Nephron progenitor cell (in vitro differentiated cells): ENCODE measurements around the gene OXCT1.
"Not testable (repeated sequence)": the region's sequence is repeated elsewhere in the genome, so short reads cannot be mapped to it uniquely, and the experiment has no call there.

Source experiments
- DNase-seq: peaks from one replicate; pipeline ENCODE4 v3.0.0; 2021
- H3K27ac Mint-ChIP-seq: 2 replicates; pipeline ENCODE4 v1.8.0; 2021; ENCODE audit warnings: mild to moderate bottlenecking, moderate library complexity, mixed read lengths
- H3K27me3 Mint-ChIP-seq: 2 replicates; pipeline ENCODE4 v1.8.0; 2021; ENCODE audit warnings: mild to moderate bottlenecking, low read depth, mixed read lengths; ENCODE audit not compliant: poor library complexity
- H3K36me3 Mint-ChIP-seq: 2 replicates; pipeline ENCODE4 v1.8.0; 2021; ENCODE audit warnings: low read depth, mixed read lengths
- H3K4me1 Mint-ChIP-seq: 2 replicates; pipeline ENCODE4 v1.8.0; 2021; ENCODE audit warnings: mixed read lengths
- H3K4me3 Mint-ChIP-seq: 2 replicates; pipeline ENCODE4 v1.8.0; 2021; ENCODE audit warnings: mild to moderate bottlenecking, moderate library complexity, mixed read lengths
- H3K9me3 Mint-ChIP-seq: 2 replicates; pipeline ENCODE4 v1.8.0; 2021; ENCODE audit warnings: mild to moderate bottlenecking, moderate library complexity, mixed read lengths
- TF ChIP-seq, protein P1 (sequence below): fragments of 200-600 bp; sonication (generic); IDR thresholded peaks from 2 replicates; pipeline ENCODE4 v1.5.0; 2021; ENCODE audit warnings: antibody characterized with exemption

OXCT1 gene

GRCh38 chr5:41722359-41722950 is 147.8 kb downstream of the OXCT1 start:
- Mint-ChIP-seq H3K4me1 (peaks cover 11% of the 10 kb centered on the region), H3K27me3 (no peaks in the 10 kb centered on the region), H3K27ac (no peak overlapping the region), H3K4me3 (no peak overlapping the region), H3K36me3 (no peaks in the 10 kb centered on the region), H3K9me3 (no peaks in the 10 kb centered on the region)
- TF ChIP-seq, protein P1, sequence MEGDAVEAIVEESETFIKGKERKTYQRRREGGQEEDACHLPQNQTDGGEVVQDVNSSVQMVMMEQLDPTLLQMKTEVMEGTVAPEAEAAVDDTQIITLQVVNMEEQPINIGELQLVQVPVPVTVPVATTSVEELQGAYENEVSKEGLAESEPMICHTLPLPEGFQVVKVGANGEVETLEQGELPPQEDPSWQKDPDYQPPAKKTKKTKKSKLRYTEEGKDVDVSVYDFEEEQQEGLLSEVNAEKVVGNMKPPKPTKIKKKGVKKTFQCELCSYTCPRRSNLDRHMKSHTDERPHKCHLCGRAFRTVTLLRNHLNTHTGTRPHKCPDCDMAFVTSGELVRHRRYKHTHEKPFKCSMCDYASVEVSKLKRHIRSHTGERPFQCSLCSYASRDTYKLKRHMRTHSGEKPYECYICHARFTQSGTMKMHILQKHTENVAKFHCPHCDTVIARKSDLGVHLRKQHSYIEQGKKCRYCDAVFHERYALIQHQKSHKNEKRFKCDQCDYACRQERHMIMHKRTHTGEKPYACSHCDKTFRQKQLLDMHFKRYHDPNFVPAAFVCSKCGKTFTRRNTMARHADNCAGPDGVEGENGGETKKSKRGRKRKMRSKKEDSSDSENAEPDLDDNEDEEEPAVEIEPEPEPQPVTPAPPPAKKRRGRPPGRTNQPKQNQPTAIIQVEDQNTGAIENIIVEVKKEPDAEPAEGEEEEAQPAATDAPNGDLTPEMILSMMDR = no peak
- no peak for DNase-seq

DNA sequence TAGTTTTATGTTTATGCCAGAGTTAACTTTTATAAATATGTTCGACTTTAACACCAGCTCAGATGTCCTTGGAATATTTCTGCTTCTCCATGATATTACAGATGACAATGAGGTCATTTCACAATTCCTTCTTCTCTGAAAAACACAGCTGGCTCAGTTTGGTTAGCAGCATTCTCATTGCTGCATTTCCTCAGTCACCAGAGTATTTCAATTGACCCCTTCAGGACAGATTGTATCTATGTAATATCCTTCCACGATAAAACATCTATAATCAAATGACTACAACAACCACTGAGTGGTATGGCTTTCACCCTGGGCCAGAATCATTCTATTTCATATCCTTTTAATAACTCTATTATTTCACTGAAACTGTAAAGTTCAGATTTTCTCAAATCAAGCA is 148.7 kb downstream of the OXCT1 start:
- H3K27me3 Mint-ChIP-seq = peaks cover 3% of the 10 kb centered on the region
- H3K27ac Mint-ChIP-seq = no peak overlapping the region
- no peaks in the 10 kb centered on the region for H3K36me3 Mint-ChIP-seq
- TF ChIP-seq, protein P1 = no peak
- H3K4me3 Mint-ChIP-seq = no peak overlapping the region
- peaks cover 11% of the 10 kb centered on the region for H3K4me1 Mint-ChIP-seq
- DNase-seq = no peak
- peaks cover 7% of the 10 kb centered on the region for H3K9me3 Mint-ChIP-seq

DNA sequence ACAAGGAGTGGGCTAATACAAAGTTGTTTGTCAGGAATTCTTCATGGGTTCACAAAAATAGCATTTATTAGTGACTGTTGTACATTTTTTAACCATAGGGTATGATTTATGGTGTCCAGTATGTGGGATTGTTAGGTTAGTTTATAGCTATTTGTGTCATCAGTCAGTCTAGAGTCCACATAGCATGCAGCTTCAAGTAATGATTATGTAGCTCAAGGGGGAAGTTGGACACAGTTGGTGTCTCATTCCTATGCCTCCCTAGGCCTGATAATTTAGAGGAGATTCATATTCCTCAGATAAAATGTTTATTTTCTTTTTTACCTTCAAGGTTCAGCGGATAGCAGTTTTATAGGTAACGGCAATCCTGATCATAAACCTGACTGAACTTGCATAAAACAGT is 153.8 kb downstream of the OXCT1 start:
- Mint-ChIP-seq H3K4me3 (no peak overlapping the region), H3K27ac (no peak overlapping the region), H3K4me1 (no peaks in the 10 kb centered on the region), H3K27me3 (peaks cover 3% of the 10 kb centered on the region), H3K9me3 (peaks cover 30% of the 10 kb centered on the region), H3K36me3 (no peaks in the 10 kb centered on the region)
- TF ChIP-seq, protein P1 = no peak
- DNase-seq = no peak

- H3K9me3 Mint-ChIP-seq = peaks cover 30% of the 10 kb centered on the region
- not testable (repeated sequence) for H3K4me1 Mint-ChIP-seq, H3K36me3 Mint-ChIP-seq, DNase-seq, H3K27ac Mint-ChIP-seq, H3K27me3 Mint-ChIP-seq, H3K4me3 Mint-ChIP-seq
Observed at GRCh38 chr5:41714446-41714845, 155.8 kb downstream of the OXCT1 start.

- Mint-ChIP-seq H3K27me3 (peaks cover 5% of the 10 kb centered on the region), H3K9me3 (peaks cover 44% of the 10 kb centered on the region), H3K27ac (no peak overlapping the region), H3K36me3 (peaks cover 5% of the 10 kb centered on the region), H3K4me3 (no peak overlapping the region), H3K4me1 (no peaks in the 10 kb centered on the region)
- TF ChIP-seq, protein P1 = no peak
- no peak for DNase-seq
Observed at GRCh38 chr5:41708604-41708940, 161.7 kb downstream of the OXCT1 start.

- H3K4me3 Mint-ChIP-seq = no peak overlapping the region
- TF ChIP-seq, protein P1 = peak; percentile 19
- H3K27me3 Mint-ChIP-seq = peaks cover 5% of the 10 kb centered on the region
- peaks cover 39% of the 10 kb centered on the region for H3K9me3 Mint-ChIP-seq
- H3K27ac Mint-ChIP-seq = no peak overlapping the region
- DNase-seq = no peak
- no peaks in the 10 kb centered on the region for H3K4me1 Mint-ChIP-seq
- peaks cover 5% of the 10 kb centered on the region for H3K36me3 Mint-ChIP-seq
Observed at GRCh38 chr5:41707853-41708603, 162.2 kb downstream of the OXCT1 start.
